ENCODE data around the gene NFATC2. TPM values are rescaled to one million over a fixed set of nuclear protein-coding genes. Genes with fewer than 3 reads are reported as not detected.

The NFATC2 gene
- total RNA-seq, 1 experiment from 2014 or later = 15.8 TPM

- Mint-ChIP-seq H3K27ac (ENCODE audit: unreplicated experiment) (no peak overlapping the region), H3K9me3 (ENCODE audit: low read depth, unreplicated experiment) (peaks cover 2% of the 10 kb centered on the region), H3K4me1 (ENCODE audit: low read depth, unreplicated experiment) (no peaks in the 10 kb centered on the region), H3K4me3 (ENCODE audit: low read depth, unreplicated experiment) (no peak overlapping the region), H3K27me3 (ENCODE audit: unreplicated experiment) (peaks cover 80% of the 10 kb centered on the region), H3K36me3 (ENCODE audit: insufficient read depth, unreplicated experiment) (no peaks in the 10 kb centered on the region)
- TF ChIP-seq, protein P1, sequence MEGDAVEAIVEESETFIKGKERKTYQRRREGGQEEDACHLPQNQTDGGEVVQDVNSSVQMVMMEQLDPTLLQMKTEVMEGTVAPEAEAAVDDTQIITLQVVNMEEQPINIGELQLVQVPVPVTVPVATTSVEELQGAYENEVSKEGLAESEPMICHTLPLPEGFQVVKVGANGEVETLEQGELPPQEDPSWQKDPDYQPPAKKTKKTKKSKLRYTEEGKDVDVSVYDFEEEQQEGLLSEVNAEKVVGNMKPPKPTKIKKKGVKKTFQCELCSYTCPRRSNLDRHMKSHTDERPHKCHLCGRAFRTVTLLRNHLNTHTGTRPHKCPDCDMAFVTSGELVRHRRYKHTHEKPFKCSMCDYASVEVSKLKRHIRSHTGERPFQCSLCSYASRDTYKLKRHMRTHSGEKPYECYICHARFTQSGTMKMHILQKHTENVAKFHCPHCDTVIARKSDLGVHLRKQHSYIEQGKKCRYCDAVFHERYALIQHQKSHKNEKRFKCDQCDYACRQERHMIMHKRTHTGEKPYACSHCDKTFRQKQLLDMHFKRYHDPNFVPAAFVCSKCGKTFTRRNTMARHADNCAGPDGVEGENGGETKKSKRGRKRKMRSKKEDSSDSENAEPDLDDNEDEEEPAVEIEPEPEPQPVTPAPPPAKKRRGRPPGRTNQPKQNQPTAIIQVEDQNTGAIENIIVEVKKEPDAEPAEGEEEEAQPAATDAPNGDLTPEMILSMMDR (IDR thresholded peaks at IDR 0.05; ENCODE audit: unreplicated experiment) = no peak
- no TSS peak for BruUV-seq (replicated peaks)
- CTCF ChIA-PET = no interaction called here
- no peak for DNase-seq
- intact Hi-C loops (cut with micrococcal nuclease; ENCODE audit: unreplicated experiment) = no loop called here
Measured at GRCh38 chr20:51342510-51343236, 199.8 kb downstream of the NFATC2 start.

DNA sequence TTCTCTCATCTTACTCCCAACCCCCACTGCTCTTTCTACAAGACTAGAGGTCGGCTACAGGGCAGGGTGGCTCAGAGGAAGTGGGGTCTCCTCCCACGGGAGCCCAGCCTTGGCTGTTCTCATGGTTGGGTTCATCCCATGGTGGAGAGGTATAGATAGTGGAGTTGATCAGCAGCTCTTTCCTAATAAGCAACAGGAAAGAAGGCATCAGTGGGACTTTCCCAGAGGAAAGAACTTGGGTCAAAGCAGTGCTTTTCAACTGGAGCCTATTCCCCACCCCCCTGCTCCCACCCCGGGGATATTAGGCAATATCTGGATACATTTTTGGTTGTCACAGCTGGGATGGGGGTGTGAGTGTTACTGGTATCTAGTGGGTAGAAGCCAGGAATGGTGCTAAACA lies 200.9 kb downstream of the NFATC2 start:
- Mint-ChIP-seq H3K36me3 (ENCODE audit: insufficient read depth, unreplicated experiment) (no peaks in the 10 kb centered on the region), H3K27me3 (ENCODE audit: unreplicated experiment) (peaks cover 79% of the 10 kb centered on the region), H3K4me3 (ENCODE audit: low read depth, unreplicated experiment) (no peak overlapping the region), H3K4me1 (ENCODE audit: low read depth, unreplicated experiment) (no peaks in the 10 kb centered on the region), H3K27ac (ENCODE audit: unreplicated experiment) (no peak overlapping the region), H3K9me3 (ENCODE audit: low read depth, unreplicated experiment) (peaks cover 4% of the 10 kb centered on the region)
- intact Hi-C loops (cut with micrococcal nuclease; ENCODE audit: unreplicated experiment) = no loop called here
- DNase-seq = no peak
- TF ChIP-seq, protein P1 (IDR thresholded peaks at IDR 0.05; ENCODE audit: unreplicated experiment) = no peak
- CTCF ChIA-PET = interaction anchor here (0.7 kb wide), 1 partner anchor 9 kb away, joined by 3 read pairs; no protein-coding TSS in a partner anchor
- BruUV-seq (replicated peaks) = no TSS peak

DNA sequence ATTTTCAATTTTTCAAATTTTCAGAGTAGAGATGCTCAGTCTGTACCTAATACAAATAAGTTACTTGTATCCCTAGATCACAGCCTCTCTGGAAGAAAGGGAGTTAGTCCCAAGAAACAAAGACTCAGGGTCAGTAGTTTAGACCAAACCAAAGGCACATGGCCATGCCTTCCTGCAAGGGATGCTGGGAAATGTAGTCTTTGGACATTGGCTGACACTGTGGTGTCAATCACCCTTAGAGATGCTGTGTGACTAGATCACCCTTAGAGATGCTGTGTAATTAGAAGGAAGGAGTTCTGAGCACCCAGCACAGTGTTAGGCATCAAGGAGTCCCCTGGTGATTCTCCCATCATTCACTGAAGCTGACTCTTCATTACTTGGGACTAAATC lies 202.1 kb downstream of the NFATC2 start:
- DNase-seq = no peak
- BruUV-seq (replicated peaks) = no TSS peak
- Mint-ChIP-seq H3K36me3 (ENCODE audit: insufficient read depth, unreplicated experiment) (no peaks in the 10 kb centered on the region), H3K27me3 (ENCODE audit: unreplicated experiment) (peaks cover 68% of the 10 kb centered on the region), H3K9me3 (ENCODE audit: low read depth, unreplicated experiment) (peaks cover 4% of the 10 kb centered on the region), H3K4me1 (ENCODE audit: low read depth, unreplicated experiment) (no peaks in the 10 kb centered on the region), H3K27ac (ENCODE audit: unreplicated experiment) (no peak overlapping the region), H3K4me3 (ENCODE audit: low read depth, unreplicated experiment) (no peak overlapping the region)
- TF ChIP-seq, protein P1 (IDR thresholded peaks at IDR 0.05; ENCODE audit: unreplicated experiment) = no peak
- CTCF ChIA-PET = no interaction called here
- intact Hi-C loops (cut with micrococcal nuclease; ENCODE audit: unreplicated experiment) = no loop called here

GRCh38 chr20:51339721-51340450 lies 202.6 kb downstream of the NFATC2 start:
- no TSS peak for BruUV-seq (replicated peaks)
- Mint-ChIP-seq H3K27me3 (ENCODE audit: unreplicated experiment) (peaks cover 65% of the 10 kb centered on the region), H3K4me1 (ENCODE audit: low read depth, unreplicated experiment) (no peaks in the 10 kb centered on the region), H3K36me3 (ENCODE audit: insufficient read depth, unreplicated experiment) (no peaks in the 10 kb centered on the region), H3K27ac (ENCODE audit: unreplicated experiment) (no peak overlapping the region), H3K9me3 (ENCODE audit: low read depth, unreplicated experiment) (peaks cover 4% of the 10 kb centered on the region), H3K4me3 (ENCODE audit: low read depth, unreplicated experiment) (no peak overlapping the region)
- no peak for DNase-seq
- TF ChIP-seq, protein P1 (IDR thresholded peaks at IDR 0.05; ENCODE audit: unreplicated experiment) = no peak
- intact Hi-C loops (cut with micrococcal nuclease; ENCODE audit: unreplicated experiment) = no loop called here
- CTCF ChIA-PET = interaction anchor here (0.6 to 1.0 kb wide), 2 partner anchors 14 to 355 kb away, joined by 3 read pairs; no protein-coding TSS in a partner anchor
